ENCODE measurements around the gene CELSR2.

Gene CELSR2

GRCh38 chr1:109248797-109249629 lies at the start of gene CELSR2:
CELSR2 (plus strand) TSS chr1:109249539; CDS start chr1:109250080, 541 bp downstream.
- Histone ChIP-seq H3K9ac (ENCODE audit: low read length) (no peak within 1 kb of the TSS), H3K4me3 (ENCODE audit: low read length) (peak within 1 kb of the TSS; percentile 41), H3K27ac (ENCODE audit: low read length) (no peak within 1 kb of the TSS)

GRCh38 chr1:109199710-109200109 lies 49.6 kb upstream of the CELSR2 start:
- Histone ChIP-seq H3K9me3 (ENCODE audit: control insufficient read depth, low read depth, low read length) (no peaks in the 10 kb centered on the region), H3K27ac (ENCODE audit: low read length) (no peak overlapping the region), H3K9ac (ENCODE audit: low read length) (no peak overlapping the region), H3K4me1 (ENCODE audit: control insufficient read depth, low read depth, low read length) (peaks cover 4% of the 10 kb centered on the region), H3K27me3 (ENCODE audit: control insufficient read depth, insufficient read depth, low read length) (no peaks in the 10 kb centered on the region), H3K4me3 (ENCODE audit: low read length) (no peak overlapping the region), H3K36me3 (ENCODE audit: control insufficient read depth, low read depth, low read length) (no peaks in the 10 kb centered on the region)

More at GRCh38 chr1:109248797-109249629, at the start of gene CELSR2:
- Histone ChIP-seq H3K36me3 (ENCODE audit: control insufficient read depth, low read depth, low read length) (peaks cover 3% of the 10 kb centered on the region), H3K4me1 (ENCODE audit: control insufficient read depth, low read depth, low read length) (peaks cover 13% of the 10 kb centered on the region), H3K27me3 (ENCODE audit: control insufficient read depth, insufficient read depth, low read length) (peaks cover 30% of the 10 kb centered on the region), H3K9me3 (ENCODE audit: control insufficient read depth, low read depth, low read length) (no peaks in the 10 kb centered on the region)

GRCh38 chr1:109201123-109201703 lies 48.1 kb upstream of the CELSR2 start:
- Histone ChIP-seq H3K9me3 (ENCODE audit: control insufficient read depth, low read depth, low read length) (no peaks in the 10 kb centered on the region), H3K4me1 (ENCODE audit: control insufficient read depth, low read depth, low read length) (peaks cover 4% of the 10 kb centered on the region), H3K27me3 (ENCODE audit: control insufficient read depth, insufficient read depth, low read length) (no peaks in the 10 kb centered on the region), H3K4me3 (ENCODE audit: low read length) (no peak overlapping the region), H3K36me3 (ENCODE audit: control insufficient read depth, low read depth, low read length) (no peaks in the 10 kb centered on the region), H3K27ac (ENCODE audit: low read length) (no peak overlapping the region), H3K9ac (ENCODE audit: low read length) (no peak overlapping the region)

- Histone ChIP-seq H3K4me1 (ENCODE audit: control insufficient read depth, low read depth, low read length) (peaks cover 4% of the 10 kb centered on the region), H3K9ac (ENCODE audit: low read length) (no peak overlapping the region), H3K36me3 (ENCODE audit: control insufficient read depth, low read depth, low read length) (no peaks in the 10 kb centered on the region), H3K27me3 (ENCODE audit: control insufficient read depth, insufficient read depth, low read length) (no peaks in the 10 kb centered on the region), H3K27ac (ENCODE audit: low read length) (no peak overlapping the region), H3K9me3 (ENCODE audit: control insufficient read depth, low read depth, low read length) (no peaks in the 10 kb centered on the region), H3K4me3 (ENCODE audit: low read length) (no peak overlapping the region)
Measured at GRCh38 chr1:109204484-109204883, 44.9 kb upstream of the CELSR2 start.

GRCh38 chr1:109206339-109206738 lies 43.0 kb upstream of the CELSR2 start:
- Histone ChIP-seq H3K36me3 (ENCODE audit: control insufficient read depth, low read depth, low read length) (no peaks in the 10 kb centered on the region), H3K9ac (ENCODE audit: low read length) (no peak overlapping the region), H3K9me3 (ENCODE audit: control insufficient read depth, low read depth, low read length) (no peaks in the 10 kb centered on the region), H3K27me3 (ENCODE audit: control insufficient read depth, insufficient read depth, low read length) (no peaks in the 10 kb centered on the region), H3K4me3 (ENCODE audit: low read length) (no peak overlapping the region), H3K27ac (ENCODE audit: low read length) (no peak overlapping the region), H3K4me1 (ENCODE audit: control insufficient read depth, low read depth, low read length) (peaks cover 2% of the 10 kb centered on the region)

GRCh38 chr1:109207467-109208103 lies 41.8 kb upstream of the CELSR2 start:
- Histone ChIP-seq H3K27ac (ENCODE audit: low read length) (no peak overlapping the region), H3K9ac (ENCODE audit: low read length) (no peak overlapping the region), H3K4me1 (ENCODE audit: control insufficient read depth, low read depth, low read length) (no peaks in the 10 kb centered on the region), H3K36me3 (ENCODE audit: control insufficient read depth, low read depth, low read length) (no peaks in the 10 kb centered on the region), H3K4me3 (ENCODE audit: low read length) (no peak overlapping the region), H3K9me3 (ENCODE audit: control insufficient read depth, low read depth, low read length) (no peaks in the 10 kb centered on the region), H3K27me3 (ENCODE audit: control insufficient read depth, insufficient read depth, low read length) (no peaks in the 10 kb centered on the region)

- Histone ChIP-seq H3K36me3 (ENCODE audit: control insufficient read depth, low read depth, low read length) (no peaks in the 10 kb centered on the region), H3K9ac (ENCODE audit: low read length) (no peak overlapping the region), H3K4me1 (ENCODE audit: control insufficient read depth, low read depth, low read length) (peaks cover 4% of the 10 kb centered on the region), H3K27me3 (ENCODE audit: control insufficient read depth, insufficient read depth, low read length) (no peaks in the 10 kb centered on the region), H3K9me3 (ENCODE audit: control insufficient read depth, low read depth, low read length) (no peaks in the 10 kb centered on the region), H3K4me3 (ENCODE audit: low read length) (no peak overlapping the region), H3K27ac (ENCODE audit: low read length) (no peak overlapping the region)
Measured at GRCh38 chr1:109208394-109208793, 40.9 kb upstream of the CELSR2 start.

GRCh38 chr1:109208836-109209463 lies 40.4 kb upstream of the CELSR2 start:
- H3K27me3 ChIP-seq (ENCODE audit: control insufficient read depth, insufficient read depth, low read length), result no peaks in the 10 kb centered on the region
- H3K36me3 ChIP-seq (ENCODE audit: control insufficient read depth, low read depth, low read length), result no peaks in the 10 kb centered on the region
- no peak overlapping the region for H3K27ac ChIP-seq (ENCODE audit: low read length)
- peaks cover 4% of the 10 kb centered on the region for H3K4me1 ChIP-seq (ENCODE audit: control insufficient read depth, low read depth, low read length)
- H3K9ac ChIP-seq (ENCODE audit: low read length), result no peak overlapping the region
- H3K4me3 ChIP-seq (ENCODE audit: low read length), result no peak overlapping the region
- no peaks in the 10 kb centered on the region for H3K9me3 ChIP-seq (ENCODE audit: control insufficient read depth, low read depth, low read length)

GRCh38 chr1:109210058-109210457 lies 39.3 kb upstream of the CELSR2 start:
- Histone ChIP-seq H3K27me3 (ENCODE audit: control insufficient read depth, insufficient read depth, low read length) (no peaks in the 10 kb centered on the region), H3K27ac (ENCODE audit: low read length) (no peak overlapping the region), H3K36me3 (ENCODE audit: control insufficient read depth, low read depth, low read length) (no peaks in the 10 kb centered on the region), H3K4me3 (ENCODE audit: low read length) (no peak overlapping the region), H3K9me3 (ENCODE audit: control insufficient read depth, low read depth, low read length) (no peaks in the 10 kb centered on the region), H3K9ac (ENCODE audit: low read length) (no peak overlapping the region), H3K4me1 (ENCODE audit: control insufficient read depth, low read depth, low read length) (peaks cover 7% of the 10 kb centered on the region)

GRCh38 chr1:109213345-109213823 lies 36.0 kb upstream of the CELSR2 start:
- H3K36me3 ChIP-seq (ENCODE audit: control insufficient read depth, low read depth, low read length), result no peaks in the 10 kb centered on the region

More at GRCh38 chr1:109213345-109213823, 36.0 kb upstream of the CELSR2 start:
- H3K9ac ChIP-seq (ENCODE audit: low read length), result no peak overlapping the region
- H3K27me3 ChIP-seq (ENCODE audit: control insufficient read depth, insufficient read depth, low read length), result no peaks in the 10 kb centered on the region
- H3K27ac ChIP-seq (ENCODE audit: low read length), result no peak overlapping the region
- peak overlapping the region; percentile 78 for H3K4me3 ChIP-seq (ENCODE audit: low read length)
- H3K9me3 ChIP-seq (ENCODE audit: control insufficient read depth, low read depth, low read length), result no peaks in the 10 kb centered on the region
- H3K4me1 ChIP-seq (ENCODE audit: control insufficient read depth, low read depth, low read length), result peaks cover 10% of the 10 kb centered on the region
